GM21825 (cell line): ENCODE data around the gene STYX.
"Not testable (repeated sequence)": the region's sequence is repeated elsewhere in the genome, so short reads cannot be mapped to it uniquely, and the experiment has no call there.

ENCODE experiments used
- ATAC-seq: cut with Tn5 transposase; IDR thresholded peaks from one replicate; pipeline ENCODE4 v1.9.1; 2021; ENCODE audit warnings: mild to moderate bottlenecking, moderate library complexity; ENCODE audit not compliant: unreplicated experiment

Gene STYX

GRCh38 chr14:52724360-52724644, 5.7 kb upstream of the STYX start:
- ATAC-seq = no peak

DNA sequence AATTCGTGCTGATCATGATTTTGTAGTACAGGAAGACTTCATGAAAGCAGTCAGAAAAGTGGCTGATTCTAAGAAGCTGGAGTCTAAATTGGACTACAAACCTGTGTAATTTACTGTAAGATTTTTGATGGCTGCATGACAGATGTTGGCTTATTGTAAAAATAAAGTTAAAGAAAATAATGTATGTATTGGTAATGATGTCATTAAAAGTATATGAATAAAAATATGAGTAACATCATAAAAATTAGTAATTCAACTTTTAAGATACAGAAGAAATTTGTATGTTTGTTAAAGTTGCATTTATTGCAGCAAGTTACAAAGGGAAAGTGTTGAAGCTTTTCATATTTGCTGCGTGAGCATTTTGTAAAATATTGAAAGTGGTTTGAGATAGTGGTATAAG, 2.5 kb upstream of the STYX start:
- ATAC-seq = not testable (repeated sequence)

- ATAC-seq = not testable (repeated sequence)
Measured at GRCh38 chr14:52729035-52729434, 931 bp upstream of the STYX start.

DNA sequence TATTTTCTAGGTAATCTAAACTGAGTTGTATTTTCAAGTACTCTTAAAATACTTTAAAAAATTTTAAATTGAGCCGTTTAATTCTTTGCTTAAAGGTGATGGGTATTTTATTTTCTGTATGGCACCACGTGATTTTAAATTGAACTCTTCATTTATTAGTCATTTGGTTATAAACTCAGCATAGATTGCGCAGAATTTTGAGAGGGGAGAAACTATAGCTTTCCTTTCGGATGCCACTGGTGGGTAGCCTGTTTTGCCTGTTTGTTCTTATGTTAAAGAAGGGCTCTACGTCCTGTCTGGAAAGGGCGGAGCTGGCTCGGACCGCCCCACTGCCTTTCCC, 411 bp upstream of the STYX start:
- ATAC-seq = no peak

- no peak for ATAC-seq
Measured at GRCh38 chr14:52730709-52731111, 744 bp downstream of the STYX start.

DNA sequence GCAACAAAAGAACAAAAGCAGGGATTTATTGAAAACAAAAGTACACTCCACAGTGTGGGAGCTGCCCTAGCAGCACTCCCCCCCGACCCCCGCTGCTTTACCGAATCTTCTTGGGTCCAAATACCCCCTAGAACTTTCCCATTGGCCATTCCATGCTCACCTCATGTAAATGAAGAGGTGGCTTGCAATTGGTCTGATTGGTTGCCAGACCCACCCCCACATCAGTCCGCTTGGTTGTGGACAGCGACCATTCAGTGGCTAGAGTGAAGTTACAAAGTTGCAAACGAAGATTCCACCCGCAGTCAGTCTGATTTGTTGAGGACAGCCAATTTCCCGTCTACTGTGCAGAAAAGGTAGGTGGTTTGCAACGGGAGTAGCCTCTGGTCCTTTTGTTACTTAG, 3.9 kb downstream of the STYX start:
- no peak for ATAC-seq

GRCh38 chr14:52735921-52736489, 6.0 kb downstream of the STYX start:
- ATAC-seq = no peak

DNA sequence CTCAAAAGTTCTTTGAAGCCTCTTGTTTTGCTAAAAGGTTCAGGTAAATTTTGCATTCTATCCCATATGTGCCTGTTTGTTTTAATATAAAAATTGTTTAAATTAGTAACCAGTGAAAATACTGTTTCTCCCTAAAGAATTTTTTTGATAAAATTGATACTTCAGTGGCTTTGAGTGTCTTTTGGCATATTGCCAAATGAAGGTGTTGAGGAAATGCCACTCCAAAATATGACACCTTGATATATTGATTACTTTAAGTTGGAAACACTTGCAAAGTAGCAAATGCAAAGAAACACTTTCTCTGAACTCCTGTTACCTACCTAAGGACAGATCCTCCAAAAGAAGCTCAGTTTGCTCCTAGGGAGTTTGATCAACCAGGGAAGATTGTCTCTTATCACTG, 8.4 kb downstream of the STYX start:
- no peak for ATAC-seq

DNA sequence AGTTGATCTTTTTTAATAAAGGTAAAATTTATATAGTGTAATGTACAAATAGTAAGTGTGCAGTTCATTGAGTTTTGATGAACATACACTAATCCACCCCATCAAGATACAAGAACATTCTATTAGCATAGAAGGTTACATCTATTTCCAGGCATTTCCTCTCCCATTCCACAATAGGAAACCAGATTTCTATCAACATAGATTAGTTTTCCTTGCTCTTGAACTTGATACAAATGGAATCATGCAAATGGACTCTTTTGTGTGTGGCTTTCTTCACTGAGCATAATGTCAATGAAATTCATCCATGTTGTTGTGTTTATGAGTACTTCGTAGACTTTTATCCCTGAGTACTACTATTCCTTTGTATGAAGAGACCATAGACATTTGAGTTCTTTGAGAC, 10.8 kb downstream of the STYX start:
- no peak for ATAC-seq

DNA sequence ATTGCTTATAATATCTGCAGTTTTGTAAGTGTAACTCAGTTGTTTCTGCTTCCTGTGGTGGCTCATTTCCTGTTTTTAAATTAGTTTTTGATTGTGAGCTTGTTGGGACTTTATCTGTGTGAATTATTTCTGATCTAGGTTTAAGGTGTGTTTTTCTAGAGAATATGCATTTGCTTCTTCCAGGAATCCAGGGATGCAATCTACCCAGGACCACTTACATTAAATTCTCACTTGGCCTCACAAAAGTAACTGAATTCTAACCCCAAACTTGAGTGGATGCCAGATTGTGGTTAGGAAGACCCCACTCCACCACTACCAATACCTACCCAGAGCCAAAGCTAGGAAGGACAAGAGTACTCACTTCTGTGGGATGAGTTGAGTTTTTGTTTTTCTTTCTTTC, 11.9 kb downstream of the STYX start:
- ATAC-seq = peak; percentile 23

DNA sequence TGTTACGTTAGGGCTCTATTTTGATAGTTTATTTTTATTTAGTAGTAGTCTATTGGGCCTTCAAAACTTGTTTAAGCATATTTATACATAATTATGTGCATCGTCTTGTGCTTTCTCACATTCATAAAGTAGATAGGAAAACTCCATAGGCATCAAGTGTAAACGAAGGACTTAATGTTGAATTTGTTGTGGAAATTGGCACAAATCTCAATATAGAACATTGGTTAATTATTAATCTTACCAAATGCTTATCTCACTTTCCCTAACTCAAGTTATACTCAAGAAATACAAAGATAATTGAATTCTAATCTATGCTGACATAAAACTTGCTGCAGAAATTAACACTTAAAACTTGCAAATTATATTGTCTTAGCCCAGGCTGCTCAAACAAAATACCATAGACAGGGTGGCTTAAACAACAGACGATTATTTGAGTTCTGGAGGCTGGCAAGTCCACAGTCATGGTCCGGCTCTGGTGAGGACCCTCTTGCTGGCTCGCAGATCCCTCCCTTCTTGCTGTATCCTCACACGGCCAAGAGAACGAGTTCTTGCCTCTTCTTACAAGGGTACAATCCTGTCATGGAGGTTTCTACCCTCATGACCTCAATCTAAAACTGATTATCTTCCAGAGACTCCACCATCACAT, 18.8 kb downstream of the STYX start:
- no peak for ATAC-seq

DNA sequence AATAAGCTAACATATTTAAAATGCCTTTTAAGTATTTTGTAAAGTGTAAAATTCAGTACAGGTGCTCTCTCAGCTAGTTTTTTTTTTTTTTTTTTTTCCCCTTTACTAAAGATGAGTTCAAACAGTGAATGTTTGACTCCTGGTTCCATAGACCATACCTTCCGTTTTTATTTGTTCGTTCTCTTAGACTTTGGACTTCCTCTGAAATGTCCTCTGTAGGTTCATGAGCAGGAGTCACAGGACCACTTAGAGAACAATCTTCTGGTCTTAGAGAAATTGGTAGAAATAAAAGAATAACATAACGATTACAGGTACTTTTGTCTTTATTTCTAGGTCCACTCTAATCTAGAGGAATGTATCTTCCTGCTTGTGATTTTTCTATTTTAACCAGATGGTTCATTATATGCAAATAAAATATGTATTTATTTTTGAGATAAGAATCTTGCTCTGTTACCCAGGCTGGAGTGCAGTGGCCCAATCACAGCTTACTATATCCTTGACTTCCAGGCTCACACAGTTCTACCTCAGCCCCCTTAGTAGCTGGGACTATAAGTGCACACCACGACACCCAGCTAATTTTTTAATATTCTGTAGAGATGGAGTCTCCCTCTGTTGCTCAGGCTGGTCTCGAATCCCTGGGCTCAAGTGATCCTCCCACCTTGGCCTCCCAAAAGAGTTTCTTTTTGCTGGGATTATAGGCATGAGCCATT, 25.8 kb downstream of the STYX start:
- ATAC-seq = no peak

DNA sequence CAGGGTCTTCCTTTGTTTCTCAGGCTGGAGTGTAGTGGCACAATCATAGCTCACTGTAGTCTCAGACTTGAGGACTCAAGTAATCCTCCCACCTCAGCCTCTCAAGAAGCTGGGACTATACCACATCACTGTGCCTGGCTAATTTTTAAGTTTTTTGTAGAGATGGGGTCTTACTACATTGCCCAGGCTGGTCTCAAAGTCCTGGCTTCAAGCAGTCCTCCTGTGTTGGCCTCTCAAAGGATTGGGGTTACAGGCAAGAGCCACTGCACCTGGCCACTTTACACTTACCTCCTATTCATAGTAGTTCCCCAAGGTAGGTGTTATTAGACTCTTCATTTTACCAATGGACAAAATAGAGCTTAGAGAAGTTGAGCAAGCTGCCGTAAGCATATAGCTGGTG, 29.2 kb downstream of the STYX start:
- ATAC-seq = no peak

GRCh38 chr14:52762923-52763322, 33.0 kb downstream of the STYX start:
- not testable (repeated sequence) for ATAC-seq

DNA sequence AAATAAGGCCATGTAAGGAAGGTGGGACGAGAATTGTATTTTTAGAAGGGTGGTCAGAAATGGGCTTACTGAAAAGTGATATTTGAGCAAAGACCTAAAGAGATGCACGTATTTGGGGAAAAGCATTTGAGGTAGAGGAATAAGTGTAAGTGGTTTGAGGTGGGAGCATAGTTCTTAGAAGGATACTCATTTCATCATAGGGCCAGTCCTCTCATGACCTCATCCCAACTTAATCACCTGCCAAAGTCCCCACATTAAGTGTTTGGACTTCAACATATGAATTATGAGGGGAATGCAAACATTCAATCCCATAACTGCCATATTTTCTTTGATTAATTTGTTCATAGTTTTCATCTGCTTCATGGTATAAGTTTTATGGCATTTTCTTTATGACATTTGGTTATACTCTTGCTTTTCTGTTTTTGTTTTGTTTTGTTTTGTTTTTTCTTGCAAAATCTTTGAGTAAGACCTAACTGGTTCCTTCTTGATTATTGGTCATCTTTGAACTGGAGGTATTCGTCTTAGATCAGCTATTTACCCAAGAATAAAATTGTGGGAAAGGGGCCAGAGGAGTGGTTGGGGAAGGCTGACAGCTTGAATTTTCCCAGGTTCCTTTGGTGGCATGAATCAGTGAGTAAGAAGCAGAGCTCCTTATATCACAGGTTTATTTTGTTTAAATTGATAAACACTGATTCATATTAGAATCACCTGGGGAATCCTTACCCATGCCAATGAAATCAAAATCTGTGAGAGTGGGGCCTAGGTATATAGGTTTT, 37.3 kb downstream of the STYX start:
- ATAC-seq = no peak

- ATAC-seq = no peak
Measured at GRCh38 chr14:52769887-52770286, 39.9 kb downstream of the STYX start.

DNA sequence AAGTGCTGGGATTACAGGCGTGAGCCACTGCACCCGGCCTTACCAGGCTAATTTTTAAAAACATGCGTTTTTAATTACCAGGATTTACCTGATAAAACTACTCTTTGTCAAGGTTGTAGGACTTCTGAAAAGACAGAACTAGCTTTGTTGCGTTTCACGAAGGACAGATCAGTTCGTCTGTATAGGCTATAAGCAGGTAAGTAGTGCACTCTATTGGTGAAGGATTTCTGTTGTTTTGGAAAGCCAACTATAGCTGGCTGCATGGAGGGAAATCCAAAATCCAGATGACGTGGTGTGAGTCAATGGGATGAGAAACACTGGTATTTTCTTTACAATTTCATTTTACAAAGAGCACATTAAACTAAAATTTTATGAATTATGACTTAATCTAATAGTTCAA, 46.9 kb downstream of the STYX start:
- no peak for ATAC-seq

DNA sequence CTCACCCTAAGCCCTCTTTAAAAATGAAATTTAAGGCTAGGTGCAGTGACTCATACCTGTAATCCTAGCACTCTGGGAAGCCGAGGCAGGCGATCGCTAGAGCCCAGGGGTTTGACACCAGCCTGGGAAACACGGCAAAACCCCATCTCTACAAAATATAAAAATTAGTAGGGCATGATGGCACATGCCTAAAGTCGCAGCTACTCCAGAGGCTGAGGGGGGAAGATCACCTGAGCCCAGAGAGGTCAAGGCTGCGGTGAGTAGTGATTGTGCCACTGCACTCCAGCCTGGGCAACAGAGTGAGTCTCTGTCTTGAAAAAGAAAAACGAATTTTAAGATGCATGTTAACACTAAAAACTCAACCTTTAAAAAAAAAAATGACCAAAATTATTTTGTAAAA, 48.7 kb downstream of the STYX start:
- ATAC-seq = no peak

- no peak for ATAC-seq
Measured at GRCh38 chr14:52780893-52781292, 50.9 kb downstream of the STYX start.

GRCh38 chr14:52781629-52782028, 51.7 kb downstream of the STYX start:
- ATAC-seq = no peak

DNA sequence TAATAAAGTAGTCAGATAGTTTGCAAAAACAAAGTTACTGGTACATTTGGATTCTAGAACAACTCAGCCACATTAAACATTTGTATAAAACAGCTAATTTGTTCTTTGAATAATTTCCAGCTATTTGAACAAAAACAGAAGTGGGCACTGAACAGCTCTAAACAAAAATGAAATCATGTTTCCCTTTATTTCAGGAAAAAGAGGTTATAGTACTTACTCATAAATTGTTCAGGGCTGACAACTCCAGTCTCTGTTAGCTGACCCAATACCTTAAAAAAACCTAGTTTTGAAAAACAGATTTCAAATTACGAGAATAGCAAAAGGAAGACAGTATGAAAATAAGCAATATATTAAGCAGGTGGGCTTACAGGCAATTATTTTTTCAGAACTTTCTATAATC, 53.2 kb downstream of the STYX start:
- ATAC-seq = no peak

GRCh38 chr14:52786887-52787286, 56.9 kb downstream of the STYX start:
- ATAC-seq = no peak
